Mesothelial cell of epicardium (in vitro differentiated cells): Measurements from ENCODE around the gene ZNF432. TPM values are rescaled to one million over a fixed set of nuclear protein-coding genes. Genes with fewer than 3 reads are reported as not detected.
A peak's percentile ranks its signal among the peaks of the same experiment; 100 is the strongest.
"Not testable (repeated sequence)": the region's sequence is repeated elsewhere in the genome, so short reads cannot be mapped to it uniquely, and the experiment has no call there.

Experiments
- DNase-seq, 2 experiments: peaks; one replicate each; pipeline ENCODE4 v3.0.0; 2021; ENCODE audit warnings: low spot score in 2 of 2; ENCODE audit not compliant: unreplicated experiment in 2 of 2
- H3K27ac Mint-ChIP-seq: 2 replicates; pipeline ENCODE4 v1.8.0; 2021; ENCODE audit warnings: mixed read lengths
- H3K27me3 Mint-ChIP-seq: 2 replicates; pipeline ENCODE4 v1.8.0; 2021; ENCODE audit warnings: low read depth, mixed read lengths
- H3K36me3 Mint-ChIP-seq: 2 replicates; pipeline ENCODE4 v1.8.0; 2021; ENCODE audit warnings: mixed read lengths
- H3K4me1 Mint-ChIP-seq: 2 replicates; pipeline ENCODE4 v1.8.0; 2021; ENCODE audit warnings: mixed read lengths
- H3K4me3 Mint-ChIP-seq: 2 replicates; pipeline ENCODE4 v1.8.0; 2021; ENCODE audit warnings: mild to moderate bottlenecking, moderate library complexity, mixed read lengths
- H3K9me3 Mint-ChIP-seq: 2 replicates; pipeline ENCODE4 v1.8.0; 2021; ENCODE audit warnings: mixed read lengths
- CTCF ChIP-seq: fragments of 200-600 bp; sonication (generic); IDR thresholded peaks from one replicate; pipeline ENCODE4 v1.5.0; 2021; ENCODE audit warnings: antibody characterized with exemption; ENCODE audit not compliant: unreplicated experiment
- total RNA-seq: library from RNA; stranded (reverse); gene quantifications from 3 replicates; pipeline ENCODE4 v1.2.1, GENCODE V29; 2021

Gene ZNF432
- total RNA-seq: 23.3 to 25.9 TPM (median 23.7 TPM) in 3 replicates

GRCh38 chr19:52048555-52049501, at the start of gene ZNF432:
TSS of gene ZNF432 (minus strand) at chr19:52048838. CDS start at chr19:52046868, 1,970 bp downstream.
- no peak for TF ChIP-seq CTCF
- Mint-ChIP-seq H3K4me1 (peaks cover 10% of the 10 kb centered on the region), H3K4me3 (peak within 1 kb of the TSS; percentile 92), H3K27me3 (no peaks in the 10 kb centered on the region), H3K9me3 (peaks cover 42% of the 10 kb centered on the region), H3K36me3 (peaks cover 59% of the 10 kb centered on the region), H3K27ac (peak within 1 kb of the TSS; percentile 99)
- peak; percentile 82 to 90 for DNase-seq

GRCh38 chr19:52096416-52096815, 47.8 kb upstream of the ZNF432 start:
- Mint-ChIP-seq H3K9me3 (peaks cover 49% of the 10 kb centered on the region), H3K4me3 (peak overlapping the region; percentile 92), H3K4me1 (peaks cover 19% of the 10 kb centered on the region), H3K36me3 (peaks cover 30% of the 10 kb centered on the region)
- H3K27me3 Mint-ChIP-seq, H3K27ac Mint-ChIP-seq, DNase-seq: not testable (repeated sequence)

DNA sequence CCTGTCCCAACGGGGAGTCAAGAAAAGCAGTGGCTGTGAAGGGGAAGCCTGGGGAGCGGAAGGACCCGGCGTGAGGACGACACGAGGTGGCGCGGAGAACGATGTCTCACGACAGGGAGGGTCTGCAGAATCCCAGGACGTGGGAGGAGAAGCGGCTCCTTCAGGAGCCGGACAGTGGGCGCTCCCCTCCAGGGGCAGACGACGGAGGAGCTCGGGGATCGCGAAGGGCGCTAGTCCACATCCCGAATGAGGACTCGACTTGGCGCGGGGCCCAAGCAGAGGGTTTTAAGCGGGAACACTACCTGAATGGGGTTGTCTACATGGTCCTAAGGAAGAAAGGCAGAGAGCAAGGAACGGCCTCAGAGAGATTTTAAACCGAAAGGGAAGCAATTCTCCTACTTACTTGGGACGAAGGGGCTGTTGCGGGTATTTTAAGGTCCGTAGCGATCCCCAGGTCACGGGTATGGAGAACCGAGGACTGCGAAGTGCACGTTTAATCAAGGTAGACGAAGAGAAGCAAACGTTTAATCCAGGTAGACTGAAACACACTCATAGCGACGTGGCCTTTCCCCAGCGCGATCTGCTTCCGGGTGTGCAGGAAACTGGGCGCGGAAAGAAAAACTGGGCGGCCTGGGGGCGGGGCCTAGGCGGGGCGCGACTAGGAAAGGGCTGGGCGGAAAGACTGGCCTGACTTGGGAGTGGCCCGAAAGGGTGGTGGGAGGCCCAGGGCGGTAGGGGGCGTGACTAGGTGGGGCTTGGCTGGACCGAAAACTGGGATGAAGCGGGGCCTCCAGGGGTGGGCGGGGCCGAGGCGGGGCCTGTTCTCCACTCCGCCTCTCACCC, 46.8 kb upstream of the ZNF432 start, which contains the start of gene ZNF841:
Gene ZNF841 (minus strand): TSS at position 594 of the 843 bp plus-strand sequence. CDS start 10,964 bp downstream, outside the sequence.
- Mint-ChIP-seq H3K4me3 (peak within 1 kb of the TSS; percentile 92), H3K36me3 (peaks cover 41% of the 10 kb centered on the region), H3K27me3 (no peaks in the 10 kb centered on the region), H3K27ac (peak within 1 kb of the TSS; percentile 98), H3K9me3 (peaks cover 57% of the 10 kb centered on the region), H3K4me1 (peaks cover 19% of the 10 kb centered on the region)
- peak; percentile 77 to 91 for DNase-seq
- no peak for TF ChIP-seq CTCF

DNA sequence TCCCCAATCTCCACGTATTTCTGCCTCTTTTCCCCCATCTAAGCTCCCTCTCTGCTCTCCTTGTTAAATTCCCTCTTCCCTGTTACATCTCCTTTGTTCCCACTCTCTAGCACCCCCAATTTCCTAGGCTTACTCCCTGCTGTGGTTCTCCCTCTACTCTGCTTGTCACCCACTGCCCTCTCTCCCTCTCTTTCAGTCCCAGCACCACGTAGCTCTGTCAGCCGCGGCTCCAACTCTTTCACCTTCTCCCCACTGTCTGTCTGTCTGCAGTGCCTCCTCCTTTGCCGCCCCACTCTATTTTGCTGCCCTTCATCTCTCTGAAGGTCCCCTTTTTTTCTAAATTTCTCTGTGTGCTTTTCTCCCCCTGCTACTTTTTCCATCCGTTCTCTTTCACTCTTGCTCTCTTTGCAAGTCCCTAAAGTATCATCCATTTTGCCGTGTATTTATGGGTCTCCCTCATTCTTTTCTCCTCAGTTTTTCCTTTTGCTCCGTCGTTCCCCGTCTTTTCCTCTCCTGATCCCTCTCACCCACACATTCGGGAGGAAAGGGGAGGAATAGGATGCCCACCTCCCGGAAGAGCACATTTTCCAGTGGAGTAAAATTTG, 46.0 kb upstream of the ZNF432 start:
- DNase-seq: no peak
- H3K36me3 Mint-ChIP-seq: peaks cover 48% of the 10 kb centered on the region
- H3K9me3 Mint-ChIP-seq: peaks cover 58% of the 10 kb centered on the region
- TF ChIP-seq CTCF: no peak
- H3K4me1 Mint-ChIP-seq: peaks cover 19% of the 10 kb centered on the region
- no peaks in the 10 kb centered on the region for H3K27me3 Mint-ChIP-seq
- H3K27ac Mint-ChIP-seq: peak overlapping the region; percentile 98
- peak overlapping the region; percentile 92 for H3K4me3 Mint-ChIP-seq

- Mint-ChIP-seq H3K36me3 (peaks cover 94% of the 10 kb centered on the region), H3K4me3 (no peak overlapping the region), H3K27me3 (no peaks in the 10 kb centered on the region), H3K27ac (no peak overlapping the region), H3K9me3 (peaks cover 43% of the 10 kb centered on the region), H3K4me1 (no peaks in the 10 kb centered on the region)
- TF ChIP-seq CTCF: no peak
- DNase-seq: no peak
These were observed 37.8 kb upstream of the ZNF432 start for GRCh38 chr19:52086481-52086880.
